ENCODE results near the gene TMEM175.

GRCh38 chr4:905485-906338, 26.5 kb upstream of the TMEM175 start:
- TF ChIP-seq, protein P1, sequence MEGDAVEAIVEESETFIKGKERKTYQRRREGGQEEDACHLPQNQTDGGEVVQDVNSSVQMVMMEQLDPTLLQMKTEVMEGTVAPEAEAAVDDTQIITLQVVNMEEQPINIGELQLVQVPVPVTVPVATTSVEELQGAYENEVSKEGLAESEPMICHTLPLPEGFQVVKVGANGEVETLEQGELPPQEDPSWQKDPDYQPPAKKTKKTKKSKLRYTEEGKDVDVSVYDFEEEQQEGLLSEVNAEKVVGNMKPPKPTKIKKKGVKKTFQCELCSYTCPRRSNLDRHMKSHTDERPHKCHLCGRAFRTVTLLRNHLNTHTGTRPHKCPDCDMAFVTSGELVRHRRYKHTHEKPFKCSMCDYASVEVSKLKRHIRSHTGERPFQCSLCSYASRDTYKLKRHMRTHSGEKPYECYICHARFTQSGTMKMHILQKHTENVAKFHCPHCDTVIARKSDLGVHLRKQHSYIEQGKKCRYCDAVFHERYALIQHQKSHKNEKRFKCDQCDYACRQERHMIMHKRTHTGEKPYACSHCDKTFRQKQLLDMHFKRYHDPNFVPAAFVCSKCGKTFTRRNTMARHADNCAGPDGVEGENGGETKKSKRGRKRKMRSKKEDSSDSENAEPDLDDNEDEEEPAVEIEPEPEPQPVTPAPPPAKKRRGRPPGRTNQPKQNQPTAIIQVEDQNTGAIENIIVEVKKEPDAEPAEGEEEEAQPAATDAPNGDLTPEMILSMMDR (IDR thresholded peaks at IDR 0.05), result no peak
- TF ChIP-seq POLR2A (IDR thresholded peaks at IDR 0.05), result no peak

Measured in body of pancreas (tissue), 4 donors.